Activated B cell treated with CpG ODN at 0.5 μM for 24 hours (primary cell): ENCODE measurements around the gene ALS2CL. TPM values are rescaled to one million over a fixed set of nuclear protein-coding genes. Genes with fewer than 3 reads are reported as not detected.

Experiments used
- ATAC-seq: fragments of 200-7000 bp; cut with Tn5 transposase; one replicate; pipeline ENCODE4 v1.10.0; 2021; ENCODE audit warnings: low read depth, mild to moderate bottlenecking, moderate library complexity
- CTCF ChIA-PET: fragments of 350-600 bp; sonication (Branson Sonifier 250); formaldehyde crosslinking; loops from one replicate; lab custom pipeline; 2021; ENCODE audit warnings: antibody characterized with exemption; lab: Charles Lee
- POLR2A ChIA-PET: fragments of 350-600 bp; sonication (Branson Sonifier 250); formaldehyde crosslinking; loops from one replicate; lab custom pipeline; 2021; ENCODE audit warnings: antibody characterized with exemption; lab: Charles Lee
- DNase-seq: peaks from one replicate; pipeline ENCODE4 v3.0.0; 2022
- H3K27ac Mint-ChIP-seq: one replicate; pipeline ENCODE4 v1.8.0; 2020; ENCODE audit warnings: mixed read lengths
- H3K27me3 Mint-ChIP-seq: one replicate; pipeline ENCODE4 v1.8.0; 2021; ENCODE audit warnings: mixed read lengths
- H3K36me3 Mint-ChIP-seq: one replicate; pipeline ENCODE4 v1.8.0; 2021; ENCODE audit warnings: low read depth, mixed read lengths
- H3K4me1 Mint-ChIP-seq: one replicate; pipeline ENCODE4 v1.8.0; 2021; ENCODE audit warnings: mixed read lengths
- H3K4me3 Mint-ChIP-seq: one replicate; pipeline ENCODE4 v1.8.0; 2020; ENCODE audit warnings: mild to moderate bottlenecking, mixed read lengths
- H3K9me3 Mint-ChIP-seq: one replicate; pipeline ENCODE4 v1.8.0; 2020; ENCODE audit warnings: mixed read lengths
- intact Hi-C: fragments of 100-400 bp; cut with micrococcal nuclease; formaldehyde crosslinking; loops from one replicate; pipeline ENCODE4 v1.15.1; 2024
- total RNA-seq: library from RNA; stranded (reverse); gene quantifications from 2 replicates; pipeline ENCODE4 v1.2.3, GENCODE V29; 2022
- TF ChIP-seq, protein P1 (sequence below): fragments of 200-600 bp; IDR thresholded peaks from one replicate; pipeline ENCODE4 v1.8.0; 2022; ENCODE audit warnings: antibody characterized with exemption, mild to moderate bottlenecking

ALS2CL gene
- total RNA-seq, 1 donor from 2014 or later, result 1.6 TPM

DNA sequence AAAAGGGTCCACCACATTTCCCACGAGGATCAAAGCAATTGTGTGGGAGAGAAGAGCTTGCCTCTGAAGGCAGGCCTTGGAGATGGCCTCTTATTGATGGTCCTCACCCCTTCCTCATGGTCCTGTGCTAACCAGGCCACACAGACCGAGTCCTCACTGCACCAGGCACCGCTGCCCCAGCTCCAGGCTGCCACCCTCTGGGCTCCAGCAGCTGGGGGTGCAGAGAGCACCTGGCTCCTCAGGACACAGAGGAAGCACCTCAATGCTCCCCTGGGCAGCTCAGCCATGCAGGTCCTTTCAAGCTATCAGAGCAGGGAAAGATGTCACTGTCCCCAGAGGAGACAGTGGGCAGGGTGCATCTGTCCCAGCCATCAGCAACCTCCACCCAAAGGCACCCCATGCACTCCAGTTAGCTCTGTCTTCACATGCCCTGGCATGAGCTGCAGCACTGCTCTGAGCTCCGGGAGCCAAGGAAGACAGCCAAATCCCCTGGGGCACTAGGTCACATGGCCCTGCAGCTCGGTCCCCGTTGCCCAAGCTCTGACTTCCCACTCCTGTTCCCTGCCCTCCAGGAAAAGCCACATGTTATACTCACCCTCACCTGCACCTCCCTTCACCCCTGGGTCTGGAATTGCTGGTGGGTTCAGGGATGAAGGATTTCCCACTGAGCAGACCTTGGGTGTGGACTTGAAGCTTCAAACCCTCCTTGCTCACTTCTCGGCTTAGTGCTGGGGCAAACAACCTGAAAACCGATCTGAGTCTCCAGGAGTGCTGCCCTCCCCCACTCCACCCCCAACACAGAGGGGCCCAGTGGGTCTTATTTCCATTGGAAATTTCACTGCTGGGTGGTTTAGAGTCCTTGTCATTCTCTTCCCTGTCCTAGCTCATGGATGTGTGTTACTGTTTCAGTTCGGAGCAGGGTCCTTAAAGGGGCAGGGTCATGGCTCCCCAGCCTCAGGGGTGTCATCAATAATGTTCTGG is 32.6 kb downstream of the ALS2CL start:
- Mint-ChIP-seq H3K27me3 (peaks cover 19% of the 10 kb centered on the region), H3K4me1 (peaks cover 11% of the 10 kb centered on the region), H3K27ac (no peak overlapping the region), H3K4me3 (no peak overlapping the region), H3K9me3 (no peaks in the 10 kb centered on the region), H3K36me3 (no peaks in the 10 kb centered on the region)
- DNase-seq (no peak), ATAC-seq (peak; percentile 34)
- intact Hi-C loops, result no loop called here
- CTCF ChIA-PET, result interaction anchor here (1.2 kb wide), 1 partner anchor 31 kb away, joined by 3 read pairs; no protein-coding TSS in a partner anchor
- TF ChIP-seq, protein P1, sequence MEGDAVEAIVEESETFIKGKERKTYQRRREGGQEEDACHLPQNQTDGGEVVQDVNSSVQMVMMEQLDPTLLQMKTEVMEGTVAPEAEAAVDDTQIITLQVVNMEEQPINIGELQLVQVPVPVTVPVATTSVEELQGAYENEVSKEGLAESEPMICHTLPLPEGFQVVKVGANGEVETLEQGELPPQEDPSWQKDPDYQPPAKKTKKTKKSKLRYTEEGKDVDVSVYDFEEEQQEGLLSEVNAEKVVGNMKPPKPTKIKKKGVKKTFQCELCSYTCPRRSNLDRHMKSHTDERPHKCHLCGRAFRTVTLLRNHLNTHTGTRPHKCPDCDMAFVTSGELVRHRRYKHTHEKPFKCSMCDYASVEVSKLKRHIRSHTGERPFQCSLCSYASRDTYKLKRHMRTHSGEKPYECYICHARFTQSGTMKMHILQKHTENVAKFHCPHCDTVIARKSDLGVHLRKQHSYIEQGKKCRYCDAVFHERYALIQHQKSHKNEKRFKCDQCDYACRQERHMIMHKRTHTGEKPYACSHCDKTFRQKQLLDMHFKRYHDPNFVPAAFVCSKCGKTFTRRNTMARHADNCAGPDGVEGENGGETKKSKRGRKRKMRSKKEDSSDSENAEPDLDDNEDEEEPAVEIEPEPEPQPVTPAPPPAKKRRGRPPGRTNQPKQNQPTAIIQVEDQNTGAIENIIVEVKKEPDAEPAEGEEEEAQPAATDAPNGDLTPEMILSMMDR, result no peak
- POLR2A ChIA-PET, result no interaction called here

GRCh38 chr3:46660003-46660402 is 33.5 kb downstream of the ALS2CL start:
- TF ChIP-seq, protein P1, result no peak
- H3K27ac Mint-ChIP-seq, result no peak overlapping the region
- ChIA-PET POLR2A (no interaction called here), CTCF (no interaction called here)
- intact Hi-C loops, result no loop called here
- H3K9me3 Mint-ChIP-seq, result peaks cover 3% of the 10 kb centered on the region
- peaks cover 21% of the 10 kb centered on the region for H3K27me3 Mint-ChIP-seq
- no peak for DNase-seq
- H3K36me3 Mint-ChIP-seq, result no peaks in the 10 kb centered on the region
- H3K4me1 Mint-ChIP-seq, result peaks cover 15% of the 10 kb centered on the region
- no peak for ATAC-seq
- H3K4me3 Mint-ChIP-seq, result no peak overlapping the region

DNA sequence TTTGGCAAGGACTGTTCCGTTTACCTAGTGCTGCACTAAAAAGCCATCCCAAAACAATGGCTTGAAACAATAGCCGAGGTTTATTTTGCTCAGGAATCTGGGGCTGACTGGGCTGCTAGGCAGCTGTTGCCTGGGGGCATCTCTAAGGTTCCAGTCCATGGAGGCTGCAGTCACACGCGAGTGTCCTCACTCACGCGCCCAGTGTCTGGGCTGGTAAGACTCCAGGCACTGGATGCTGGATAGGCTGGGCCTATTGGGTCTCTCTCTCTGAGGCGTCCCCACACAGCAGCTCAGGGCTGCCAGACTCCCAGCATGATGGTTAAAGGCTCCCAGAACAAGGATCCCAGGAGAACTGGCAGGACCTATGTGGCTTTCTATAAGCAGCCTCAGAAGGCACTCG is 34.2 kb downstream of the ALS2CL start:
- no peak for DNase-seq
- Mint-ChIP-seq H3K36me3 (no peaks in the 10 kb centered on the region), H3K4me3 (no peak overlapping the region), H3K27ac (no peak overlapping the region), H3K27me3 (peaks cover 21% of the 10 kb centered on the region), H3K9me3 (peaks cover 3% of the 10 kb centered on the region), H3K4me1 (peaks cover 15% of the 10 kb centered on the region)
- ChIA-PET POLR2A (no interaction called here), CTCF (no interaction called here)
- intact Hi-C loops, result no loop called here
- no peak for ATAC-seq
- TF ChIP-seq, protein P1, result no peak

- Mint-ChIP-seq H3K27ac (no peak overlapping the region), H3K9me3 (peaks cover 9% of the 10 kb centered on the region), H3K4me3 (no peak overlapping the region), H3K27me3 (peaks cover 11% of the 10 kb centered on the region), H3K4me1 (peaks cover 15% of the 10 kb centered on the region), H3K36me3 (no peaks in the 10 kb centered on the region)
- ATAC-seq, result no peak
- POLR2A ChIA-PET, result no interaction called here
- CTCF ChIA-PET, result no interaction called here
- intact Hi-C loops, result no loop called here
- DNase-seq, result no peak
- TF ChIP-seq, protein P1, result no peak
Observed at GRCh38 chr3:46656778-46657556, 36.5 kb downstream of the ALS2CL start.

DNA sequence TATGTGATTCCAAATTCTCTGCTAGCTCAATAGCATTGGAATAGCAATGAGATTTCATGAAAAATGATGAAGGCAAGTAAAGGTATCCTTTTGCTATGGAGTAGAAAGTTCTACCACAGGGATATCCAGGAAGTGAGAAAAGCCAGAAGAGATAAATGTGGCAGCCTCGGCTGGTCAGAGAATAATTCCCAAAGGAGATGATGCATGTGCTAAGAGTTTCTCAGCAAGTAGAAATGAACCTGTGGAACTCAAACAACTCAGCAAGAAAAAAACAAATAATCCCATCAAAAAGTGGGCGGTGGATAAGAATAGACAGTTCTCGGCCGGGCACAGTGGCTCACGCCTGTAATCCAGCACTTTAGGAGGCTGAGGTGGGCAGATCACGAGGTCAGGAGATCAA is 38.2 kb downstream of the ALS2CL start:
- ChIA-PET POLR2A (no interaction called here), CTCF (no interaction called here)
- no peak overlapping the region for H3K4me3 Mint-ChIP-seq
- peaks cover 14% of the 10 kb centered on the region for H3K9me3 Mint-ChIP-seq
- intact Hi-C loops, result no loop called here
- H3K4me1 Mint-ChIP-seq, result peaks cover 7% of the 10 kb centered on the region
- peaks cover 11% of the 10 kb centered on the region for H3K27me3 Mint-ChIP-seq
- TF ChIP-seq, protein P1, result no peak
- DNase-seq, result no peak
- no peaks in the 10 kb centered on the region for H3K36me3 Mint-ChIP-seq
- ATAC-seq, result no peak
- H3K27ac Mint-ChIP-seq, result no peak overlapping the region
